Neural cell (in vitro differentiated cells): ENCODE measurements around the gene TMEM125.

Experiments used
- EP300 ChIP-seq: fragments of 450-650 bp; conservative IDR thresholded peaks from 2 replicates; pipeline ENCODE4 v1.6.1; 2014; ENCODE audit warnings: antibody characterized with exemption, mild to moderate bottlenecking, moderate library complexity; ENCODE audit not compliant: poor library complexity, severe bottlenecking
- EZH2 ChIP-seq: fragments of 200-600, 300-800 bp; shearing (Covaris generic), sonication (generic); IDR thresholded peaks from 2 replicates; pipeline ENCODE4 v1.6.1; 2014; ENCODE audit warnings: antibody characterized with exemption, low read length, borderline replicate concordance, mild to moderate bottlenecking; ENCODE audit not compliant: insufficient read depth, poor library complexity, severe bottlenecking
- RAD21 ChIP-seq: fragments of 450-650 bp; conservative IDR thresholded peaks from 2 replicates; pipeline ENCODE4 v1.6.1; 2014; ENCODE audit warnings: antibody characterized with exemption, mild to moderate bottlenecking, moderate library complexity
- TF ChIP-seq, protein P1 (sequence below): fragments of 450-650 bp; IDR thresholded peaks from 2 replicates; pipeline ENCODE4 v1.5.1; 2014; ENCODE audit warnings: antibody characterized with exemption, mild to moderate bottlenecking, moderate library complexity; ENCODE audit not compliant: poor library complexity, severe bottlenecking
- TF ChIP-seq, protein P2 (sequence below): IDR thresholded peaks from 2 replicates; pipeline ENCODE4 v1.6.1; 2012; ENCODE audit warnings: borderline replicate concordance

DNA sequence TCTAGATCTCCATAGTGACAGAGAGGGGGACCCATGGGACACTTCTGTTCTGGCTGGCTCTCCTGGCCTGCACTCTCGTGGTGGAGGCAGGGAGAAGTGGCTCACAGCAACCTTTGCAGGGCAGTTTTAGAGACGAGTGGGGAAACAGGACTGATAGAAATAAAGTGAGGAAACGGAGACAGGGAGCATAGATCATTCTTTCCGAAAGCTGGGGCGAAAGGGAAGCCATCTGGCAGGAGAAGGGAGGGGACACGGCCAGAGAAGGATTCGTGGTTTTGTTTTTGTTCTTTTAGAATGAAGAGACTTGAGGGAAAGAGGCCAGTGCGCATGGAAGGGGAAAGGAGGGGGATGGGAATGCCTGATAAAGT lies 34.5 kb downstream of the TMEM125 start:
- TF ChIP-seq EZH2, result no peak
- TF ChIP-seq, protein P1, sequence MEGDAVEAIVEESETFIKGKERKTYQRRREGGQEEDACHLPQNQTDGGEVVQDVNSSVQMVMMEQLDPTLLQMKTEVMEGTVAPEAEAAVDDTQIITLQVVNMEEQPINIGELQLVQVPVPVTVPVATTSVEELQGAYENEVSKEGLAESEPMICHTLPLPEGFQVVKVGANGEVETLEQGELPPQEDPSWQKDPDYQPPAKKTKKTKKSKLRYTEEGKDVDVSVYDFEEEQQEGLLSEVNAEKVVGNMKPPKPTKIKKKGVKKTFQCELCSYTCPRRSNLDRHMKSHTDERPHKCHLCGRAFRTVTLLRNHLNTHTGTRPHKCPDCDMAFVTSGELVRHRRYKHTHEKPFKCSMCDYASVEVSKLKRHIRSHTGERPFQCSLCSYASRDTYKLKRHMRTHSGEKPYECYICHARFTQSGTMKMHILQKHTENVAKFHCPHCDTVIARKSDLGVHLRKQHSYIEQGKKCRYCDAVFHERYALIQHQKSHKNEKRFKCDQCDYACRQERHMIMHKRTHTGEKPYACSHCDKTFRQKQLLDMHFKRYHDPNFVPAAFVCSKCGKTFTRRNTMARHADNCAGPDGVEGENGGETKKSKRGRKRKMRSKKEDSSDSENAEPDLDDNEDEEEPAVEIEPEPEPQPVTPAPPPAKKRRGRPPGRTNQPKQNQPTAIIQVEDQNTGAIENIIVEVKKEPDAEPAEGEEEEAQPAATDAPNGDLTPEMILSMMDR, result no peak
- TF ChIP-seq RAD21, result no peak
- TF ChIP-seq, protein P2, sequence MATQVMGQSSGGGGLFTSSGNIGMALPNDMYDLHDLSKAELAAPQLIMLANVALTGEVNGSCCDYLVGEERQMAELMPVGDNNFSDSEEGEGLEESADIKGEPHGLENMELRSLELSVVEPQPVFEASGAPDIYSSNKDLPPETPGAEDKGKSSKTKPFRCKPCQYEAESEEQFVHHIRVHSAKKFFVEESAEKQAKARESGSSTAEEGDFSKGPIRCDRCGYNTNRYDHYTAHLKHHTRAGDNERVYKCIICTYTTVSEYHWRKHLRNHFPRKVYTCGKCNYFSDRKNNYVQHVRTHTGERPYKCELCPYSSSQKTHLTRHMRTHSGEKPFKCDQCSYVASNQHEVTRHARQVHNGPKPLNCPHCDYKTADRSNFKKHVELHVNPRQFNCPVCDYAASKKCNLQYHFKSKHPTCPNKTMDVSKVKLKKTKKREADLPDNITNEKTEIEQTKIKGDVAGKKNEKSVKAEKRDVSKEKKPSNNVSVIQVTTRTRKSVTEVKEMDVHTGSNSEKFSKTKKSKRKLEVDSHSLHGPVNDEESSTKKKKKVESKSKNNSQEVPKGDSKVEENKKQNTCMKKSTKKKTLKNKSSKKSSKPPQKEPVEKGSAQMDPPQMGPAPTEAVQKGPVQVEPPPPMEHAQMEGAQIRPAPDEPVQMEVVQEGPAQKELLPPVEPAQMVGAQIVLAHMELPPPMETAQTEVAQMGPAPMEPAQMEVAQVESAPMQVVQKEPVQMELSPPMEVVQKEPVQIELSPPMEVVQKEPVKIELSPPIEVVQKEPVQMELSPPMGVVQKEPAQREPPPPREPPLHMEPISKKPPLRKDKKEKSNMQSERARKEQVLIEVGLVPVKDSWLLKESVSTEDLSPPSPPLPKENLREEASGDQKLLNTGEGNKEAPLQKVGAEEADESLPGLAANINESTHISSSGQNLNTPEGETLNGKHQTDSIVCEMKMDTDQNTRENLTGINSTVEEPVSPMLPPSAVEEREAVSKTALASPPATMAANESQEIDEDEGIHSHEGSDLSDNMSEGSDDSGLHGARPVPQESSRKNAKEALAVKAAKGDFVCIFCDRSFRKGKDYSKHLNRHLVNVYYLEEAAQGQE, result no peak
- no peak for TF ChIP-seq EP300
